Measurements from ENCODE around the gene NUP37.

DNA sequence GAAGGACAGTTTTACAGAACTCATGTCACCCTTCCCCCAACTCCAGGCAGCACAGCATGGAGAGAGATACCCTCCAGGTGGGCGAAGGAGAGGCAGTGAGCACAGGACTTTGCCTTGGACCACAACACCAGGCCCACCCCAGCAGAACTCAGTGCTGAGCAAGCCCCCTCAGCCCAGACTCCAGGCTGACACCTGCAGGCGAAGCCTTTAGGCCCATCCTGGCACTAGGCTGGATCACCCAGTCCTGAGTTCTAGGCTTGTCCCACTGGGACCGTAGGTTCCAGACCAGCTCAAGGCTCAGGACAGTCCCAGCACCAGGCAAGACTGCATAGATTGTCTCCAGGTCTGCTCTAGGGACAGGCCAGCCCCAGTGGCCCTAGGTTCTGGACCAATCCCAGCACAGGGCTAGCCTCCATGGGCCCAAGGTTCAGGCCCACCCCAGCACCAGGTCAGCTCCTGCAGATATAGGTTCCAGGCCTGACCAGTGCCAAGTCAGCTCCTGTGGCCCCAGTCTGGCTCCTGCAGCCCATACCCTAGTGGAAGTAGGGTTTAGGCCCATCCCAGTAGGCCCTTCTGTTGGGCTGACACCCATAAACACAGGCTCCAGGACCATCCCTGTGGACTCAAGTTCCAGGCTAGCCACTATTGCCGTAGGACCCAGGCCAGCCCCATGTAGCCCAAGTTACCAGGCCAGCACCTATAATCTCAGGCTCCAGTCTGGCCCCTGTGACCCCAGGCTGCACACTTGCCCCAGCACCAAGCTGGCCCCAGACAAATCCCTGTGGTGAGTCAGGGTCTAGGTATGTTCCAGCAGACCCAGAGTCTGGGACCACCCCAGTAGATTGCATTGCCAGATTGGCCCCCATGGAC lies 67.5 kb downstream of the NUP37 start:
- TF ChIP-seq CTCF (IDR thresholded peaks at IDR 0.05; ENCODE audit: low read depth, low read length) (peak; percentile 4), POLR2A (IDR thresholded peaks at IDR 0.05; ENCODE audit: extremely low read depth, insufficient read length) (no peak)
- TF ChIP-seq, protein P1, sequence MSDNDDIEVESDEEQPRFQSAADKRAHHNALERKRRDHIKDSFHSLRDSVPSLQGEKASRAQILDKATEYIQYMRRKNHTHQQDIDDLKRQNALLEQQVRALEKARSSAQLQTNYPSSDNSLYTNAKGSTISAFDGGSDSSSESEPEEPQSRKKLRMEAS (IDR thresholded peaks at IDR 0.05; ENCODE audit: low read depth, low read length): no peak

All from NB4 (cell line).